Esophagus muscularis mucosa (tissue), 4 donors: ENCODE measurements around the gene CAMKK2.

Source experiments
- CTCF ChIP-seq, 3 experiments: fragments of 200-600 bp in 2 of 3; fragments of 450-650 bp in 1 of 3; sonication (generic) in 2 of 3; IDR thresholded peaks; one replicate each; pipeline ENCODE4 v1.5.1; 2017 to 2019; ENCODE audit warnings: antibody characterized with exemption in 3 of 3, mild to moderate bottlenecking in 2 of 3, moderate library complexity in 1 of 3
- EP300 ChIP-seq: sonication (generic); formaldehyde crosslinking; IDR thresholded peaks from one replicate; pipeline ENCODE4 v1.6.1; 2017; ENCODE audit warnings: antibody characterized with exemption
- POLR2A ChIP-seq: fragments of 450-650 bp; IDR thresholded peaks from one replicate; pipeline ENCODE4 v1.6.1; 2017; ENCODE audit warnings: antibody characterized with exemption, moderate library complexity, mild to moderate bottlenecking, low read depth
- POLR2AphosphoS5 ChIP-seq, 2 donors: sonication (generic); formaldehyde crosslinking; IDR thresholded peaks; one replicate each; pipeline ENCODE4 v1.6.1; 2017; ENCODE audit warnings: antibody characterized with exemption in 2 of 2

- no peak for TF ChIP-seq CTCF (IDR thresholded peaks at IDR 0.05)
- TF ChIP-seq POLR2A = no peak
- TF ChIP-seq POLR2AphosphoS5 (IDR thresholded peaks at IDR 0.05) = no peak
- no peak for TF ChIP-seq EP300
Observed at GRCh38 chr12:121333747-121334146, 37.2 kb upstream of the CAMKK2 start.
